ENCODE measurements around the gene ACTC1. TPM values are rescaled to one million over a fixed set of nuclear protein-coding genes. Genes with fewer than 3 reads are reported as not detected.

Gene ACTC1
- polyA plus RNA-seq, 3 donors = not detected

- H2AFZ ChIP-seq (ENCODE audit: insufficient read depth, low read depth, low read length, poor library complexity, severe bottlenecking) = no peak overlapping the region
- WGBS (ENCODE audit: insufficient coverage) = no CpG with 5 or more reads among the region's 5 CpGs
- Mint-ChIP-seq H3K36me3 (no peaks in the 10 kb centered on the region), H3K27ac (no peak overlapping the region), H3K9me3 (peaks cover 0 to 3% (median 0%) of the 10 kb centered on the region in 7 donors), H3K27me3 (ENCODE audit: low read depth in 3 of 3) (peaks cover 3 to 8% (median 4%) of the 10 kb centered on the region in 3 donors), H3K4me1 (no peaks in the 10 kb centered on the region), H3K4me3 (no peak overlapping the region)
- no peaks in the 10 kb centered on the region for H4K20me1 ChIP-seq (ENCODE audit: insufficient read depth, low read length)
- H3K36me3 ChIP-seq (replicated peaks in 1 of 2; ENCODE audit: control insufficient read depth in 1 of 2, insufficient read depth in 2 of 2, low read length in 2 of 2) = no peaks in the 10 kb centered on the region
- H3K79me2 ChIP-seq (ENCODE audit: insufficient read depth, low read length) = no peaks in the 10 kb centered on the region
- no peak overlapping the region for H3K4me2 ChIP-seq (replicated peaks; ENCODE audit: extremely low read depth, low read length, poor library complexity, severe bottlenecking)
- H3K27me3 ChIP-seq (ENCODE audit: control insufficient read depth in 2 of 2, insufficient read depth in 2 of 2, low read length in 2 of 2) = no peaks in the 10 kb centered on the region
- no peak overlapping the region for H3K4me3 ChIP-seq (replicated peaks in 1 of 3; ENCODE audit: low read depth in 2 of 3, low read length in 3 of 3)
- H3K9ac ChIP-seq (ENCODE audit: insufficient read depth, low read length, poor library complexity, severe bottlenecking) = no peak overlapping the region
- H3K9me3 ChIP-seq (replicated peaks in 1 of 2; ENCODE audit: control insufficient read depth in 1 of 2, insufficient read depth in 1 of 2, low read length in 2 of 2) = no peaks in the 10 kb centered on the region
- H3K4me1 ChIP-seq (ENCODE audit: control insufficient read depth in 1 of 2, insufficient read depth in 2 of 2, low read length in 2 of 2) = no peaks in the 10 kb centered on the region
- no peak for TF ChIP-seq CTCF (IDR thresholded peaks at IDR 0.05)
- H3K27ac ChIP-seq (ENCODE audit: low read depth in 1 of 2, low read length in 2 of 2) = no peak overlapping the region
- intact Hi-C loops (cut with micrococcal nuclease) = no loop called here
- DNase-seq = no peak
Measured at GRCh38 chr15:34765741-34766140, 29.6 kb downstream of the ACTC1 start.

GRCh38 chr15:34760909-34761308 is 34.4 kb downstream of the ACTC1 start:
- no peaks in the 10 kb centered on the region for H3K4me1 ChIP-seq (ENCODE audit: control insufficient read depth in 1 of 2, insufficient read depth in 2 of 2, low read length in 2 of 2)
- H4K20me1 ChIP-seq (ENCODE audit: insufficient read depth, low read length) = no peaks in the 10 kb centered on the region
- intact Hi-C loops (cut with micrococcal nuclease) = no loop called here
- H3K9ac ChIP-seq (ENCODE audit: insufficient read depth, low read length, poor library complexity, severe bottlenecking) = no peak overlapping the region
- H3K9me3 ChIP-seq (replicated peaks in 1 of 2; ENCODE audit: control insufficient read depth in 1 of 2, insufficient read depth in 1 of 2, low read length in 2 of 2) = peaks cover 0 to 7% of the 10 kb centered on the region in 2 donors
- H3K27me3 ChIP-seq (ENCODE audit: control insufficient read depth in 2 of 2, insufficient read depth in 2 of 2, low read length in 2 of 2) = peaks cover 18 to 27% of the 10 kb centered on the region in 2 donors
- no peak overlapping the region for H3K27ac ChIP-seq (ENCODE audit: low read depth in 1 of 2, low read length in 2 of 2)
- no peak overlapping the region for H3K4me2 ChIP-seq (replicated peaks; ENCODE audit: extremely low read depth, low read length, poor library complexity, severe bottlenecking)
- no peaks in the 10 kb centered on the region for H3K36me3 ChIP-seq (replicated peaks in 1 of 2; ENCODE audit: control insufficient read depth in 1 of 2, insufficient read depth in 2 of 2, low read length in 2 of 2)
- TF ChIP-seq CTCF (IDR thresholded peaks at IDR 0.05) = no peak
- no peak overlapping the region for H2AFZ ChIP-seq (ENCODE audit: insufficient read depth, low read depth, low read length, poor library complexity, severe bottlenecking)
- peaks cover 23 to 30% (median 24%) of the 10 kb centered on the region in 3 donors for H3K27me3 Mint-ChIP-seq (ENCODE audit: low read depth in 3 of 3)
- H3K4me3 Mint-ChIP-seq = no peak overlapping the region
- no peaks in the 10 kb centered on the region for H3K4me1 Mint-ChIP-seq
- no CpG with 5 or more reads among the region's 3 CpGs for WGBS (ENCODE audit: insufficient coverage)
- no peak overlapping the region for H3K27ac Mint-ChIP-seq
- H3K9me3 Mint-ChIP-seq = peaks cover 0 to 3% (median 2%) of the 10 kb centered on the region in 7 donors
- H3K79me2 ChIP-seq (ENCODE audit: insufficient read depth, low read length) = no peaks in the 10 kb centered on the region
- no peak for DNase-seq
- no peak overlapping the region for H3K4me3 ChIP-seq (replicated peaks in 1 of 3; ENCODE audit: low read depth in 2 of 3, low read length in 3 of 3)
- H3K36me3 Mint-ChIP-seq = no peaks in the 10 kb centered on the region

All from CD14-positive monocyte (primary cell).